Measurements from ENCODE around the gene HIGD2A. TPM values are rescaled to one million over a fixed set of nuclear protein-coding genes. Genes with fewer than 3 reads are reported as not detected.

The HIGD2A gene
- total and polyA plus RNA-seq, 9 of the 15 experiments (the other 6 are each of a cell fraction or from before 2014, with no cell fraction given) = 94.7 to 264 (median 163) TPM

DNA sequence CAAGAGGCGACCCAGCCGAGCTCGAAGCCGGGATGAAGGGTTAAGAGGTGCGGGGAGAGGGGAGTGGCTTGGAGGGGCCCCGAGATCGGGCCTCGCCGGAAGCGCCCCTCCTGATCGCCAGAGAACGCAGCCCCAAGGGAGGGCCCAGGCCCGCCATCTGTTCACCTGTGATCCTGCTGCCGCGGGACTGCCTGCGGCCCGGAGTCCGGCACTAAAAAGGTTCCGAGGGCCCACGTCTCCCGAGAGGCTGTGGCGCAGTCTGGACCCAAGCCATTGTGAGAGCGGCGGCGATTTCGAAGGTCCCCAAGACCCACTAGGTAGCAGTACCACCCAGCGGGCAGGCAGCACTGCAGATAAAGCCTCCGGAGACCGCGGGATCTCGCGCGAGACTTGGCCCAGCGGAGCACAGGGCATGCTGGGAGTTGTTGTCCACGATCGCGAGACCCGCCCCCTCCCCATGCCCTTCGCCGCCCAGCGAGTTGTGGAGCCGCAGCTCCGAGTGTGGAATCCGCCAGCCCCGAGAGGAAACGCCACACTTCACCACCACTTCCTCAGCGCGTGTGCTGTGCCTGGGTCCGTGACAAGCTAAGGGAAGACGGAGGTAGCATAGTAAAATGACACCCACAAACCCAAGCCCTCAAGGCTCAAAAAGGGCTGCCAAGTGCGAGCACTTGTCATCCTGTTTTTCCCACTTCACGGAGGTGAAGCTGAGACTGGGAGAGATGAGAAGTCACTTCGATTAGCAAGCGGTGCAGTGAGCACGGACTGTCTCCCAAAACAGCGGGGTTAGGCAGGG is 26.9 kb upstream of the HIGD2A start, which contains the start of gene KIAA1191:
Gene KIAA1191, minus strand, starts transcription at position 328 of the 796 bp plus-strand sequence. CDS start 2,256 bp downstream, outside the sequence.
- FAIRE-seq (peak; percentile 94), DNase-seq (ENCODE audit: extremely low read depth in 1 of 4, low spot score in 3 of 4) (peak; percentile 91 to 96 (median 93)), ATAC-seq (peak; percentile 99)
- H3K4me2 ChIP-seq (ENCODE audit: insufficient read depth, low read length) = peak within 1 kb of the TSS; percentile 98
- H3K4me3 ChIP-seq = peak within 1 kb of the TSS; percentile 96
- peaks cover 39% of the 10 kb centered on the region for H3K79me2 ChIP-seq (ENCODE audit: control insufficient read depth, insufficient read depth, low read length)
- BruUV-seq (replicated peaks) = no TSS peak
- H3K36me3 ChIP-seq (ENCODE audit: control insufficient read depth, insufficient read depth, low read length) = peaks cover 26% of the 10 kb centered on the region; the same call in 2 of the 3 replicates
- no peaks in the 10 kb centered on the region for H3K9me3 ChIP-seq (replicated peaks; ENCODE audit: control insufficient read depth, insufficient read depth, low read depth, low read length)
- peak within 1 kb of the TSS; percentile 99 for H2AFZ ChIP-seq (ENCODE audit: low read depth, low read length)
- ChIA-PET CTCF (ENCODE audit: low intra/inter-chr PET ratio) (no interaction called here), POLR2A (interaction anchor here (0.6 to 3.7 kb wide), 12 partner anchors 9 to 1835 kb away, joined by 3 to 23 read pairs (median 4); partner anchors contain the start of genes CLTB, HIGD2A and NOP16)
- intact Hi-C loops (cut with micrococcal nuclease) (loop anchor here (1.0 kb wide), 1 partner anchor 27 kb away; the partner anchor contains the start of genes HIGD2A and NOP16), in situ Hi-C loops (cut with MboI) (no loop called here)
- no peaks in the 10 kb centered on the region for H3K27me3 ChIP-seq (ENCODE audit: control insufficient read depth in 2 of 2, insufficient read depth in 2 of 2, low read length in 2 of 2)
- WGBS (ENCODE audit: insufficient coverage, low coverage, missing lambda C conversion rate) = 2% methylated on average over 46 of the region's 56 CpGs
- H4K20me1 ChIP-seq (replicated peaks; ENCODE audit: control insufficient read depth, insufficient read depth, low read length) = no peaks in the 10 kb centered on the region
- peaks cover 9 to 18% of the 10 kb centered on the region in 2 experiments; a peak in 4 of 5 replicates for H3K4me1 ChIP-seq (replicated peaks in 1 of 2; ENCODE audit: control insufficient read depth in 2 of 2, insufficient read depth in 2 of 2, low read length in 2 of 2)
- no peaks in the 10 kb centered on the region for H3K9me1 ChIP-seq (ENCODE audit: control insufficient read depth, insufficient read depth, low read length)
- peak within 1 kb of the TSS; percentile 81 to 99 for H3K9ac ChIP-seq (ENCODE audit: insufficient read depth in 1 of 2, low read depth in 2 of 2, low read length in 2 of 2)
- peak within 1 kb of the TSS; percentile 75 for H3K27ac ChIP-seq (ENCODE audit: extremely low read depth, low read depth, low read length)
- TF ChIP-seq, protein P1, sequence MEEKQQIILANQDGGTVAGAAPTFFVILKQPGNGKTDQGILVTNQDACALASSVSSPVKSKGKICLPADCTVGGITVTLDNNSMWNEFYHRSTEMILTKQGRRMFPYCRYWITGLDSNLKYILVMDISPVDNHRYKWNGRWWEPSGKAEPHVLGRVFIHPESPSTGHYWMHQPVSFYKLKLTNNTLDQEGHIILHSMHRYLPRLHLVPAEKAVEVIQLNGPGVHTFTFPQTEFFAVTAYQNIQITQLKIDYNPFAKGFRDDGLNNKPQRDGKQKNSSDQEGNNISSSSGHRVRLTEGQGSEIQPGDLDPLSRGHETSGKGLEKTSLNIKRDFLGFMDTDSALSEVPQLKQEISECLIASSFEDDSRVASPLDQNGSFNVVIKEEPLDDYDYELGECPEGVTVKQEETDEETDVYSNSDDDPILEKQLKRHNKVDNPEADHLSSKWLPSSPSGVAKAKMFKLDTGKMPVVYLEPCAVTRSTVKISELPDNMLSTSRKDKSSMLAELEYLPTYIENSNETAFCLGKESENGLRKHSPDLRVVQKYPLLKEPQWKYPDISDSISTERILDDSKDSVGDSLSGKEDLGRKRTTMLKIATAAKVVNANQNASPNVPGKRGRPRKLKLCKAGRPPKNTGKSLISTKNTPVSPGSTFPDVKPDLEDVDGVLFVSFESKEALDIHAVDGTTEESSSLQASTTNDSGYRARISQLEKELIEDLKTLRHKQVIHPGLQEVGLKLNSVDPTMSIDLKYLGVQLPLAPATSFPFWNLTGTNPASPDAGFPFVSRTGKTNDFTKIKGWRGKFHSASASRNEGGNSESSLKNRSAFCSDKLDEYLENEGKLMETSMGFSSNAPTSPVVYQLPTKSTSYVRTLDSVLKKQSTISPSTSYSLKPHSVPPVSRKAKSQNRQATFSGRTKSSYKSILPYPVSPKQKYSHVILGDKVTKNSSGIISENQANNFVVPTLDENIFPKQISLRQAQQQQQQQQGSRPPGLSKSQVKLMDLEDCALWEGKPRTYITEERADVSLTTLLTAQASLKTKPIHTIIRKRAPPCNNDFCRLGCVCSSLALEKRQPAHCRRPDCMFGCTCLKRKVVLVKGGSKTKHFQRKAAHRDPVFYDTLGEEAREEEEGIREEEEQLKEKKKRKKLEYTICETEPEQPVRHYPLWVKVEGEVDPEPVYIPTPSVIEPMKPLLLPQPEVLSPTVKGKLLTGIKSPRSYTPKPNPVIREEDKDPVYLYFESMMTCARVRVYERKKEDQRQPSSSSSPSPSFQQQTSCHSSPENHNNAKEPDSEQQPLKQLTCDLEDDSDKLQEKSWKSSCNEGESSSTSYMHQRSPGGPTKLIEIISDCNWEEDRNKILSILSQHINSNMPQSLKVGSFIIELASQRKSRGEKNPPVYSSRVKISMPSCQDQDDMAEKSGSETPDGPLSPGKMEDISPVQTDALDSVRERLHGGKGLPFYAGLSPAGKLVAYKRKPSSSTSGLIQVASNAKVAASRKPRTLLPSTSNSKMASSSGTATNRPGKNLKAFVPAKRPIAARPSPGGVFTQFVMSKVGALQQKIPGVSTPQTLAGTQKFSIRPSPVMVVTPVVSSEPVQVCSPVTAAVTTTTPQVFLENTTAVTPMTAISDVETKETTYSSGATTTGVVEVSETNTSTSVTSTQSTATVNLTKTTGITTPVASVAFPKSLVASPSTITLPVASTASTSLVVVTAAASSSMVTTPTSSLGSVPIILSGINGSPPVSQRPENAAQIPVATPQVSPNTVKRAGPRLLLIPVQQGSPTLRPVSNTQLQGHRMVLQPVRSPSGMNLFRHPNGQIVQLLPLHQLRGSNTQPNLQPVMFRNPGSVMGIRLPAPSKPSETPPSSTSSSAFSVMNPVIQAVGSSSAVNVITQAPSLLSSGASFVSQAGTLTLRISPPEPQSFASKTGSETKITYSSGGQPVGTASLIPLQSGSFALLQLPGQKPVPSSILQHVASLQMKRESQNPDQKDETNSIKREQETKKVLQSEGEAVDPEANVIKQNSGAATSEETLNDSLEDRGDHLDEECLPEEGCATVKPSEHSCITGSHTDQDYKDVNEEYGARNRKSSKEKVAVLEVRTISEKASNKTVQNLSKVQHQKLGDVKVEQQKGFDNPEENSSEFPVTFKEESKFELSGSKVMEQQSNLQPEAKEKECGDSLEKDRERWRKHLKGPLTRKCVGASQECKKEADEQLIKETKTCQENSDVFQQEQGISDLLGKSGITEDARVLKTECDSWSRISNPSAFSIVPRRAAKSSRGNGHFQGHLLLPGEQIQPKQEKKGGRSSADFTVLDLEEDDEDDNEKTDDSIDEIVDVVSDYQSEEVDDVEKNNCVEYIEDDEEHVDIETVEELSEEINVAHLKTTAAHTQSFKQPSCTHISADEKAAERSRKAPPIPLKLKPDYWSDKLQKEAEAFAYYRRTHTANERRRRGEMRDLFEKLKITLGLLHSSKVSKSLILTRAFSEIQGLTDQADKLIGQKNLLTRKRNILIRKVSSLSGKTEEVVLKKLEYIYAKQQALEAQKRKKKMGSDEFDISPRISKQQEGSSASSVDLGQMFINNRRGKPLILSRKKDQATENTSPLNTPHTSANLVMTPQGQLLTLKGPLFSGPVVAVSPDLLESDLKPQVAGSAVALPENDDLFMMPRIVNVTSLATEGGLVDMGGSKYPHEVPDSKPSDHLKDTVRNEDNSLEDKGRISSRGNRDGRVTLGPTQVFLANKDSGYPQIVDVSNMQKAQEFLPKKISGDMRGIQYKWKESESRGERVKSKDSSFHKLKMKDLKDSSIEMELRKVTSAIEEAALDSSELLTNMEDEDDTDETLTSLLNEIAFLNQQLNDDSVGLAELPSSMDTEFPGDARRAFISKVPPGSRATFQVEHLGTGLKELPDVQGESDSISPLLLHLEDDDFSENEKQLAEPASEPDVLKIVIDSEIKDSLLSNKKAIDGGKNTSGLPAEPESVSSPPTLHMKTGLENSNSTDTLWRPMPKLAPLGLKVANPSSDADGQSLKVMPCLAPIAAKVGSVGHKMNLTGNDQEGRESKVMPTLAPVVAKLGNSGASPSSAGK (IDR thresholded peaks at IDR 0.05) = peak; percentile 56; the same call in 1 of the 2 replicates
- TF ChIP-seq, protein P2, sequence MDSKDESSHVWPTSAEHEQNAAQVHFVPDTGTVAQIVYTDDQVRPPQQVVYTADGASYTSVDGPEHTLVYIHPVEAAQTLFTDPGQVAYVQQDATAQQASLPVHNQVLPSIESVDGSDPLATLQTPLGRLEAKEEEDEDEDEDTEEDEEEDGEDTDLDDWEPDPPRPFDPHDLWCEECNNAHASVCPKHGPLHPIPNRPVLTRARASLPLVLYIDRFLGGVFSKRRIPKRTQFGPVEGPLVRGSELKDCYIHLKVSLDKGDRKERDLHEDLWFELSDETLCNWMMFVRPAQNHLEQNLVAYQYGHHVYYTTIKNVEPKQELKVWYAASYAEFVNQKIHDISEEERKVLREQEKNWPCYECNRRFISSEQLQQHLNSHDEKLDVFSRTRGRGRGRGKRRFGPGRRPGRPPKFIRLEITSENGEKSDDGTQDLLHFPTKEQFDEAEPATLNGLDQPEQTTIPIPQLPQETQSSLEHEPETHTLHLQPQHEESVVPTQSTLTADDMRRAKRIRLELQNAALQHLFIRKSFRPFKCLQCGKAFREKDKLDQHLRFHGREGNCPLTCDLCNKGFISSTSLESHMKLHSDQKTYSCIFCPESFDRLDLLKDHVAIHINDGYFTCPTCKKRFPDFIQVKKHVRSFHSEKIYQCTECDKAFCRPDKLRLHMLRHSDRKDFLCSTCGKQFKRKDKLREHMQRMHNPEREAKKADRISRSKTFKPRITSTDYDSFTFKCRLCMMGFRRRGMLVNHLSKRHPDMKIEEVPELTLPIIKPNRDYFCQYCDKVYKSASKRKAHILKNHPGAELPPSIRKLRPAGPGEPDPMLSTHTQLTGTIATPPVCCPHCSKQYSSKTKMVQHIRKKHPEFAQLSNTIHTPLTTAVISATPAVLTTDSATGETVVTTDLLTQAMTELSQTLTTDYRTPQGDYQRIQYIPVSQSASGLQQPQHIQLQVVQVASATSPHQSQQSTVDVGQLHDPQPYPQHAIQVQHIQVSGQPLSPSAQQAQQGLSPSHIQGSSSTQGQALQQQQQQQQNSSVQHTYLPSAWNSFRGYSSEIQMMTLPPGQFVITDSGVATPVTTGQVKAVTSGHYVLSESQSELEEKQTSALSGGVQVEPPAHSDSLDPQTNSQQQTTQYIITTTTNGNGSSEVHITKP (IDR thresholded peaks at IDR 0.05; ENCODE audit: partially characterized antibody) = peak; percentile 86
- TF ChIP-seq HDAC1 (IDR thresholded peaks at IDR 0.05) (peak in 1 of 2 experiments; percentile 75; a peak in 2 of 4 replicates), POLR2H (tag; IDR thresholded peaks at IDR 0.05; ENCODE audit: low read depth) (peak; percentile 76), CBFA2T2 (conservative IDR thresholded peaks at IDR 0.05) (no peak)
